Panc1 (cell line): ENCODE measurements around the gene MAD1L1.

ENCODE experiments used
- CTCF ChIP-seq: fragments of 450-650 bp; IDR thresholded peaks from 2 replicates; pipeline ENCODE4 v1.5.1; 2017; ENCODE audit warnings: mild to moderate bottlenecking
- POLR2AphosphoS5 ChIP-seq: IDR thresholded peaks from 2 replicates; pipeline ENCODE4 v1.6.1; 2012; ENCODE audit warnings: mild to moderate bottlenecking, low read depth, low read length, moderate library complexity
- SIN3A ChIP-seq: IDR thresholded peaks from 2 replicates; pipeline ENCODE4 v1.6.1; 2012; ENCODE audit warnings: low read depth, mild to moderate bottlenecking, low read length, moderate library complexity, borderline replicate concordance; ENCODE audit not compliant: insufficient read depth

DNA sequence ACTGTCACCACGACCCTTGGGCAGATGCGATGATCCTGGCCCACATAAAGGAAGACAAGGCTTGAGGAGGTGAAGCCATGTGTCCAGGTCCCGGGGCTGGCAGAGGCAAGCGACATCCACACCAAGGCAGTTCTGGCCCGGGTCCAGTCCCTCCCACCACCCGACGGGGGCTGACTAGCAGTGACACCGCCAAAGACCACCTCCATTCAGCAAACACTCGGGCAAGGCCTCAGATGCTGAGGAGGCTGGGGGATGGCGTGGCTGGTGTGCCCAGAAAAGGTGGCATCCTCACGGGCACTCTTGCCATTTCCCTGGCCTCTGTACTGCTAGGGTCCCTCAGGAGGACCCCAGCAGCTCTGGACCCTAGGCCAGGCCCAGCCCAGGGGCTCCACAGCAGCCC is 343.7 kb downstream of the MAD1L1 start:
- TF ChIP-seq SIN3A: no peak
- TF ChIP-seq POLR2AphosphoS5: no peak
- TF ChIP-seq CTCF: no peak
